ENCODE results near the gene SNX18.

The SNX18 gene

DNA sequence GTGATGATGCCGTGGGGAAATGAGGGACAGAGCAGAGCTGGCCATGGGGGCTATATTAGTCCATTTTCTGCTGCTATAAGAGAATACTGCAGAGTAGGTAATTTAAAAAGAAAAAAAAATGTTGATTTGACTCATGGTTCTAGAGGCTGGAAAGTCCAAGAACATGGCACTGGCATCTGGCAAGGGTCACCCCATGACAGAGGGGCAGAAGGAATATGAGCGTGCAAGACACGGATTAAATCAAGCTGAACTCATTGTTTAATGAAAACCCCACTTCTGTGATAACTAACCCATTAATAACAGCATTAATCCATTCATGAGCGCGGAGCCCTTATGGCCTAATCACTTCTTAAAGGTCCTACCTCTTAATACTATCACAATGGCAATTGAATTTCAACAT, 68.8 kb downstream of the SNX18 start:
- no peak for DNase-seq

DNA sequence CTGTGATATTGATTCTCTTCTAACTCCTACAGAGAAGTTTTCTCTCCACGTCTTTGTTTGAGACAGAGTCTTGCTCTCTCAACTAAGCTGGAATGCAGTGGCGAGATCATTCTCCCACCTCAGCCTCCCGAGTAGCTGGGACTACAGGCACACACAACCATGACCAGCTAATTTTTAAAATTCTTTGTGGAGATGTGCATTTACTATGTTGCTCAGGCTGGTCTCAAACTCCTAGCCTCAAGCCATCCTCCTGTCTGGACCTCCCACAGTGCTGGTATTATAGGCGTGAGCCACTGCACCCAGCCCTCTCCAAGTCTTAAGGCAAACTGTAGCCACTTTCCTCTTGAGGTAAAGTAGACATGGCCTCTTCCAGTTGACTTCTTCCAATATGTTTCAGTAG, 72.2 kb downstream of the SNX18 start:
- DNase-seq = no peak

DNA sequence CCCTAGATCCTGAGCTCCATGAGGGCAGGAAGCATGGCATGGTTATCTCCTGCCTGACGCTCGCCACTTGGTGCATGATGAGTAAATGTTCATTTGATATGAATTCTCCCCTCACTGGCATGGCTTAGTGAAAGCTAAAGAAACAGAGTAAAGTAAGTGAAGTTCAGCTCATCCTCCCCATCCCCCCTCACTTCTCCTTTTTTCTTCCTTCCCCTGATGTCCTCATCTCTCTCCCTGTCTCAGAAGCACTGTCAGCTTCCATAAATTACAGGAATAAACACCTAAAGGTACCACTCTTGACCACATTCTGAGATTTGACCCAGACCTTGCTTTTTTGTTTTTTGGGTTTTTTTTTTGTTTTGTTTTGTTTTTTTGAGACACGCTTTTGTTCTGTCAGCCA, 73.3 kb downstream of the SNX18 start:
- DNase-seq = no peak

DNA sequence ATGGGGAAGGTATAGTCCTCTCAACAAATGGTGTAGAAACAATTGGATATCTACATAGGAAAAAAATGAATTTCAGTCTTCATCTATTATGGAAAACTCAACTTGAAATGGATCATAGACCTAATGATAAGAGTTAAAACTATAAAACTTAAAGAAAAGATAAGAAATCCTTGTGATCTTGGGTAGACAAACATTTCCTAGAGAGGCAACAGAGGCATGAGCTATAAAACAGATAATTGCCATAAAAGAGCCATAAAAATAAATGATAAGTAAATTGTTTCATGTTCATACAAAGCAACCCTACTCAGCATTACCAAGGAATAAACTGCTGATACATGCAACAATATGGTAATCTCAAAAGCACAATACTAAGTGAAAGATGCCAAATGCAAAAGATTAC, 76.2 kb downstream of the SNX18 start:
- DNase-seq = no peak

DNA sequence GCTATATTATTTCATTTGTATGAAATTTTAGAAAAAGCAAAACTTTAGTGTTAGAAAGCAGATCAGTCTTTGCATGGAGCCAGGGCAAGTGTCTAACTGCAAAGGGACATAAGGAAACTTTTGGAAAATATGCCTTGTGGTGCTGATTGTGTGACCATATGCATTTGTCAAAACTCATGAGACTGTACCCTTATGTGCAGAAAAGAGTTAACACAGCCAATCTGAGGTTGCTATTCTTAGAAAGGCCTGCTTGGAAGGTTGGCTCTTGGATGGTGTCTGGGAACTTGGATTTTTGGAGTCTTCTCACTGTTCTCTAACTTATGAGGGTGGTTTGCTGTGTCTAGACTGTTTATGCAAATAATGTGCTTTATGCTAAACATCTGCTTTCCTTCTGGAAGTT, 76.6 kb downstream of the SNX18 start:
- no peak for DNase-seq

DNA sequence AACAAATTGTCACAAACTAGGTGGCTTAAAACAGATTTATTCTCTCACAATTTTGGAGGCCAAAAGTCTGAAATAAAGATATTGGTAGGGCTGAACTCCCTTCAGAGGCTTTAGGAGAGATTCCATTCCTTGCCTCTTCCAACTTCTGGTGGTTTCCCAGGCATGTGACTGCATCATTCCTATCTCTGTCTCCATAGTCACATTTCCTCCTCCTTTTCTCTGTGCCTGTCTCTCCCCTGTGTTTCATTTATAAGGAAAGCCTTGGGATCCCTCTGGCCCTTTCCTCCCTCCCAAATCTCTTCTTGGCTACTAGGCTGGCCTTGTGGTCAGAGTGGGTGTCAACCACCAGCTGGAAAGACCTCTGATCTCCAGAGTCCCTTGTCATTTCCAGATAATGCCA, 78.2 kb downstream of the SNX18 start:
- DNase-seq = no peak

Measured in activated CD8-positive, alpha-beta memory T cell treated with anti-CD3 and anti-CD28 coated beads, Interleukin-2, amount 50 U/mL, for 4 hours (primary cell).